ENCODE measurements around the gene TACC2.

DNA sequence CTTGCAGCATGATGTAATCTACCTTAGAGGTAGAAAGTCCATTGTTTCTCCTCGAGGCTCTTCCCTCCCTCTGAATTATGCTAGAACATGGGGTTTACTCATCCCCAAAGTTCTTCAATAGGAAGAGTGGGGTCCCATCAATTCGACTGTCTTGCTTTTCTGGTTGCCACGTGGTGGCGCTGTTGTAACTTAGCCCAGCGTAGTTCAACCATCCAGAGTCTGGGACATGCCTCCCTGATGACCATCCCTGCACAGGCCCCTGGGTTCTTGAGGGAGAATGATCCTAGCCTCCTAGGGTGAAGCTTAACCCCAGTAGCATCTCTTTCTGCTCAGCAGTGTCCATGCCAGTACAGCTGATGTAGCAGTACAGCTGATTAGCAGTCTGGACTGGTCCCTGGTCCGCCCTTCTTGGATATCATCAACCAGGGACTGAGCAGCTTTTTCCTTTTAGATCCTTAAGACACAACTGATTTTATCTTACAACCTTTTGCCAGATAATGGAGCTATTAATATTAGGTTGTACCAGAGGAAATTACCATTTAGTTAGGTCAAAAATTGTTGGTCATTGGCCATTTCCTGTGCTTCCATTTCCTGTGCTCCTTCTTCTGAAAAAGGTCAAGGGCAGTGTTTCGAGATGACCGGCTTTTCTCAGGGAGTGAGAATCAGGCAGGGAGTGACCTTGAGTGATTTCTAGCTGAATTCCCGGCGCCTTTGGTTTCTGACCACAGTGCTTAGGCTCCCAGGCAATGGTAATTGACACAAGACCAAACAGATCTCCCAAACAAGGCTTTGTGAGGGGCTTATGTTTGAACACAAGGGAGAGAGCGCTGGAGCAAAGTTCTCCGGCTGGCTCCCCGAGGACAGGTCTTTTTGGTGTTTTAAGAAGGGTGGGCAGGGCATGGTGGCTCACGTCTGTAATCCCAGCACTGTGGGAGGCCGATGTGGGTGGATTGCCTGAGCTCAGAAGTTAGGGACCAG is 65.4 kb downstream of the TACC2 start:
- TF ChIP-seq, protein P1, sequence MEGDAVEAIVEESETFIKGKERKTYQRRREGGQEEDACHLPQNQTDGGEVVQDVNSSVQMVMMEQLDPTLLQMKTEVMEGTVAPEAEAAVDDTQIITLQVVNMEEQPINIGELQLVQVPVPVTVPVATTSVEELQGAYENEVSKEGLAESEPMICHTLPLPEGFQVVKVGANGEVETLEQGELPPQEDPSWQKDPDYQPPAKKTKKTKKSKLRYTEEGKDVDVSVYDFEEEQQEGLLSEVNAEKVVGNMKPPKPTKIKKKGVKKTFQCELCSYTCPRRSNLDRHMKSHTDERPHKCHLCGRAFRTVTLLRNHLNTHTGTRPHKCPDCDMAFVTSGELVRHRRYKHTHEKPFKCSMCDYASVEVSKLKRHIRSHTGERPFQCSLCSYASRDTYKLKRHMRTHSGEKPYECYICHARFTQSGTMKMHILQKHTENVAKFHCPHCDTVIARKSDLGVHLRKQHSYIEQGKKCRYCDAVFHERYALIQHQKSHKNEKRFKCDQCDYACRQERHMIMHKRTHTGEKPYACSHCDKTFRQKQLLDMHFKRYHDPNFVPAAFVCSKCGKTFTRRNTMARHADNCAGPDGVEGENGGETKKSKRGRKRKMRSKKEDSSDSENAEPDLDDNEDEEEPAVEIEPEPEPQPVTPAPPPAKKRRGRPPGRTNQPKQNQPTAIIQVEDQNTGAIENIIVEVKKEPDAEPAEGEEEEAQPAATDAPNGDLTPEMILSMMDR (IDR thresholded peaks at IDR 0.05; ENCODE audit: insufficient read depth, low read length, poor library complexity, severe bottlenecking) = peak; percentile 35
- no peak for TF ChIP-seq EZH2phosphoT487 (conservative IDR thresholded peaks at IDR 0.05; ENCODE audit: low read length)
